HG02885 (cell line): Measurements from ENCODE around the gene ZSCAN10.

Experiments used
- ATAC-seq: cut with Tn5 transposase; IDR thresholded peaks from one replicate; pipeline ENCODE4 v1.9.1; 2021; ENCODE audit warnings: mild to moderate bottlenecking; ENCODE audit not compliant: unreplicated experiment, poor library complexity

ZSCAN10 gene

DNA sequence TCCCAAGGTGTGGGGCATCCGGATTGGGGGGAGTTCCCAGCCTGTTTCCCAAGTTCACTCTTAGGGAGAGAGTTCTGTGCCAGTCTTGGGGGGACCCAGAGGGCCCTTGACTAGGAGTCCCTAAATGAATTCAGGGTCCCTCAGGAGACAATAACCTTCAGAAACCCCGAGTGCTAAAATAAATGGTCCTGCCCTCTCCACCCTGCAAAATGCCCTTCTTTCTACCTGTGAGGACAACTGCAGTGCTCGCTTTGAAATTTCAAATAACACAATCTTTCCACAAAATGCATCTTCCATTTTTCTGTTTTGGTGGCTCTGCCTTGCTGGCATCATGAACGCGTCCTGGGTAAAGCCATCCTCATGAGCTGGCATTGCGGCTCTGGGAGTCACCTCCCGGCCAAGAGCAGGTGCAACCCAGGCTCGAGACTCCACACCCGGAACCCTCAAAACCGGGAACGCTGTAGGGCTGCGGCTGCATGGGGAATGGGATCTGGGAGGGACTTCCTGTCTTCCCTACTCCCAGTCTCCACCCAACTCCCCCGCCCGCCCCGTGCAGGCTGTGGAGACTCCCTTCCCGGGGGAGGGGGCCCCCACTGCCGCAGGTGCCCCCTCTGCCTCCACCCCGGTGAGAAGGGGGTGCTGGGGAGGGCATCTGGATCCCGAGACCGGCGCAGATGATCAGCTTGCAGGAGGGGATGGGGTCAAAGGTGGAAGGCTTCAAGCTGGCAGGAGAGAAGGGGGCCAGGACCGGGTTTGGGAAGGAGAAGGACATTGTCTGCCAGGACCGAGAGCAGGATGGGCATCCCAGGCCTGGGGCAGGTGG is 13.2 kb upstream of the ZSCAN10 start, which contains the start of gene ZNF205:
Gene ZNF205 (plus strand): TSS at position 529 of the 823 bp plus-strand sequence. CDS start 845 bp downstream, outside the sequence.
- no peak for ATAC-seq

DNA sequence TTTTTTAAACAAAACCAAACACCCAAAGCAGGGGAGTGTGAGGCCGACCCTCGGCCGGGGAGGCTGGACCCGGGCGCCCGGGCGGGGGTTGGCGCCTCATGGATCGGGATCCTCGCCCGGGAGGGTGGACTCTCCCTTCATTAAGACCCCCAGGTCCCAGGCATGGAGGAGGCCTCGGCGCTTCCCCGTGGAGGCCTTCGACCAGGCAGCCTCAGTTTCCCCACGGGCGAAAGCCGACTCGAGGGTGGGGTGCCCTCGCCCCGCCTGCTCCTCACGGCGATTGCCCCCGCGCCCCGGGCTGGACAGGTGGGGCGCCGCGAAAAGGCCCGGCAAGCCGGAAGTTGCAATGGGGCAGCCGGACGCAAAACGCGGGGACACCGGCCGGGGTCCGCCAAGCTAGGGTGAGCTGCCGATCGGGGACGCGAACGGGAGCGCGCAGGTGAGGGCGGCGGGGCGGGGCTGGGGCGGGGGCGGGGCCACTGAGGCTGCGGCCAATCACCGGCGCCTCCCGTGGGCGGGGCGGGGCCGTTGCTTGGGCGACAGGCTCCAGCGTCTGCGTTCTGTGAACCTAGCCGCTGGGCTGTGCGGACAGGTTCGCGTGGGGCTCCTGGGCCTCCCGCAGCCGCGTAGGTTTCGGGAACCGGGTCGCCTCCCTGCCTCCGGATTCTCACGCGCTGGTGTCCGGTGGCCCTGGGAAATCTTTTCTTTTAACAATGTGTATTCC is 7.3 kb upstream of the ZSCAN10 start:
- peak; percentile 89 for ATAC-seq

- no peak for ATAC-seq
These were observed 2.9 kb upstream of the ZSCAN10 start for GRCh38 chr16:3101841-3102470.

- ATAC-seq = no peak
These were observed 2.1 kb upstream of the ZSCAN10 start for GRCh38 chr16:3101018-3101840.

DNA sequence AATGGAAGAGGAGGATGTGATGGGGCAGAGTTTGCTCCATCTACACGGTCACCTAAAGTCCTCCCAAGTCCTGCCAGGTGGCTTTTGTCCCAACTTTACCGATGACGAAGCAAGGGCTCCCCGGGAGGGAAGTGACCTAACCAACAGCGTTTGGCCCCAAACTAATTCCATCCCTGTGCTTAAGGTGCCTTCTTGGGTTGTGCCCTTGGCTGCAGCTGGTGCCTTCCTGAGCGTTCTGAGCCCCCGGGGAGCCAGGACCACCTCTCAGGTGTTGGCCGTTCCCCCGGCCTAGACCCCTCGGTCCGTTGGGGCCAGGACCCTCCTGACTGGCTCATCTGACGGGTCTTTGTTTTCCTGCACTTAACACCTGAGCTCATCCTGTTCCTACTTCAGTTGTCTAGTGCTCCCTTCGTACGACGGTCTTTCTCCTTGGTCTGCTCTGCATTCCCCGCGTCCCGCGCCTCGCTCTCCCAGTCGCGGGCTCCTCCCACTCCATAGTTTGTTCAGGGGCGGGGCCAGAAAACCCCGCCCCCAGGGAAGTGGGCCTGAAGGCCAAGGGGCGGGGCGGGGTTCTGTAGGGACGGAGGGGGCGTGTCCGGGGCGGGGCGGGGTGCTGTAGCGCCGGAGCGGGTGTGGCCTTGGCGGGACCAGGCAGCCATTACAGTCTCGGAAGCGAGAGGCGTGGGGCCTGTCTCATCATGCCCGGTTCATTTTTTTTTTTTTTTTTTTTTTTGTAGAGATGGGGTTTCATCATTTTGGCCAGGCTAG is 822 bp upstream of the ZSCAN10 start:
- peak; percentile 68 for ATAC-seq

- no peak for ATAC-seq
These were observed 269 bp upstream of the ZSCAN10 start for GRCh38 chr16:3099395-3099731.

DNA sequence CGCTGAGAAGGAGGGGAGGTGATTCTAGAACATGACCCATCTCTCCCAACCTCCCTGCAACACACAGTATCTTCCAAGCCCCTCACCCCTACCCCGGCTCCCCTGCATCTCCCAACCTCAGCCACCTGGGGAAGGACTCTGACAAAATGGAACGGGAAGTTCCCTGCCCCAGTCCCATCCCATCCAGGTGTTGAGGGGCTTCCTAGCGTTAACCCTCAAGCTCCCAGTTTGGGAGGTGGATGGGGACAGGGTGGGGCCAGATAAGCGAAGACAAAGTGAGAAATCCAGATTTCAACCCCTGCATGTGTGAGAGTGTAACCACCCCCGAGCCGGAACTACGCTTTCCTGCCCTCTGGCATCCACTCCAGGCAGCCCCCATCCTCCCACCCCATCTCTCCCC is 1.8 kb downstream of the ZSCAN10 start:
- ATAC-seq = no peak

GRCh38 chr16:3096362-3096761 is 2.7 kb downstream of the ZSCAN10 start:
- ATAC-seq = no peak

DNA sequence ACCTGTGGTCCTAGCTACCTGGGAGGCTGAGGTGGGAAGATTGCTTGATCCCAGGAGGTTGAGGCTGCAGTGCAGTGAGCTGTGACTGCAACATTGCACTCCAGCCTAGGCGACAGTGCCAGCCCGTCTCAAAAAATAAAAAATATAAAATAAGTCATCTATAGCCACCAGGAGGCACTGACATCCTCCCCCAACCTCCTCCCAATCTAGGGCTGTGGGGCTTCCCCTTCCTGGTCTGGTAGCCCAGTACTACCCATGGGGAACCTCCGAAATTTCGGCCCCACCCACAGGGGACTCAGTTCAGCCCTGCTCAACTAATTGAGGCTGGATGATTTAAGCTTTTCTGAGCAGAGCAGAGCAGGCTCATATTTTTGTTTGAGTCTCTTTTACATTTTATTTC is 3.2 kb downstream of the ZSCAN10 start:
- ATAC-seq = peak; percentile 70

DNA sequence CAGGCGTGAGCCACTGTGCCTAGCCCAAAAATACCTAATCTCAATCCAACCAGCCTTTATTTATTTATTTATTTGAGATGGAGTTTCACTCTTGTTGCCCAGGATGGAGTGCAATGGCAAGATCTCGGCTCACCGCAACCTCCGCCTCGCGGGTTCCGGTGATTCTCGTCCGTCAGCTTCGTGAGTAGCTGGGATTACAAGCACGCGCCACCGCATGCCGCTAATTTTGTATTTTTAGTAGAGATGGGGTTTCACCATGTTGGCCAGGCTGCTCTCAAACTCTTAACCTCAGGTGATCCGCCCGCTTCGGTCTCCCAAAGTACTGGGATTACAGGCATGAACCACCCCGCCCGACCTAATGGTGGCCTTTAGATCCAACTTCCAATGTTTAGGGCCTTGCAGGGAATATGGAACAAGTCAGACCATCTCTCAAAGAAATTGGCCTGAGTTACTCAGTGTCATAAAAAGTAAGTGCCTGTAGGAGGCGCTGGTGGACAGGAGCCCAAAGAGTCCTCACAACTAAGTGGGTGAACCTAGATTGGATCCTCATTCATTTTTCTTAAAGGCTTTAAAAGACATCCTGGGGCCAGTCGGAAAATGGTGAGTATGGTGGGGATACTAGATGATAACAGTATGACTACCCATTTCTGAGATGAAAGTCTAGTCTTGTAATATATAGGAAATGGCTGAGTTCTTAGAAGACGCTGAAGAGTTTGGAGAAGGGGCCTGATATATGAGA is 4.6 kb downstream of the ZSCAN10 start:
- no peak for ATAC-seq

- no peak for ATAC-seq
These were observed 6.6 kb downstream of the ZSCAN10 start for GRCh38 chr16:3092501-3092941.

DNA sequence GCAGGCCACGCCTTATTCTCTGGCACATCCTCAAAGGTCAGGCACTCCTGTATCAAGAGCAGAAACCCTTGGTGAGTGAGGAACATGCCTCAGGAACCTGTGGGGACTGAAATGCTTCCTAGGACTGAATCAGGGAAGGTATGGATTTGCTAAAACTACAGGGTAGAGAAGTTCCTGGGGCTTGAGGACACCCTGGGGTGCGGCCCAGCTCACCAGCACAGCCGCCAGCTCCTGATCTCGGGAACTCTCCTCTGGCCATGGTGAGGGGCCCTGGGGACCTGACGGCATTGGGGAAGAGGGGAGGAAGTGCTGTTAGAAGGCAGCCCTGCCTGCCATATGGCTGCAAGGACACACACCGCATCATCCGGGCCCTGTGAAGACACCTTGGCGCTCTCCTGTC is 7.5 kb downstream of the ZSCAN10 start:
- ATAC-seq = no peak

GRCh38 chr16:3089717-3090592 is 9.1 kb downstream of the ZSCAN10 start:
- no peak for ATAC-seq

- ATAC-seq = no peak
These were observed 10.0 kb downstream of the ZSCAN10 start for GRCh38 chr16:3088925-3089716.

GRCh38 chr16:3088450-3088849 is 10.6 kb downstream of the ZSCAN10 start:
- ATAC-seq = no peak

- ATAC-seq = no peak
These were observed 11.6 kb downstream of the ZSCAN10 start for GRCh38 chr16:3087243-3088235.
